H9 (cell line): Measurements from ENCODE around the gene ASPG. TPM values are rescaled to one million over a fixed set of nuclear protein-coding genes. Genes with fewer than 3 reads are reported as not detected.

ENCODE experiments used
- DNase-seq: peaks from one replicate; pipeline ENCODE4 v3.0.0-alpha.2; 2017
- H2AFZ ChIP-seq: one replicate; pipeline ENCODE4 v1.6.1; 2013; ENCODE audit warnings: mild to moderate bottlenecking, low read length, control low read depth, moderate library complexity
- H2AK5ac ChIP-seq: 2 replicates; pipeline ENCODE4 v1.6.1; 2013; ENCODE audit warnings: low read length, control low read depth, mixed read lengths; ENCODE audit not compliant: insufficient read length
- H2BK120ac ChIP-seq: one replicate; pipeline ENCODE4 v1.6.1; 2013; ENCODE audit warnings: low read depth, mild to moderate bottlenecking, low read length, control low read depth, inconsistent platforms; ENCODE audit not compliant: poor library complexity, severe bottlenecking
- H2BK12ac ChIP-seq: 2 replicates; pipeline ENCODE4 v1.6.1; 2013; ENCODE audit warnings: low read length, control low read depth, mixed read lengths, low read depth; ENCODE audit not compliant: insufficient read length
- H2BK15ac ChIP-seq: 2 replicates; pipeline ENCODE4 v1.6.1; 2013; ENCODE audit warnings: low read depth, low read length, control low read depth
- H2BK20ac ChIP-seq: one replicate; pipeline ENCODE4 v1.6.1; 2013; ENCODE audit warnings: low read depth, mild to moderate bottlenecking, low read length, control low read depth, inconsistent platforms; ENCODE audit not compliant: poor library complexity, severe bottlenecking
- H2BK5ac ChIP-seq: 2 replicates; pipeline ENCODE4 v1.6.1; 2013; ENCODE audit warnings: low read length, control low read depth, mixed read lengths; ENCODE audit not compliant: insufficient read length
- H3K14ac ChIP-seq: 2 replicates; pipeline ENCODE4 v1.6.1; 2013; ENCODE audit warnings: low read length, control low read depth; ENCODE audit not compliant: insufficient read depth
- H3K18ac ChIP-seq: 2 replicates; pipeline ENCODE4 v1.6.1; 2013; ENCODE audit warnings: low read depth, mild to moderate bottlenecking, mixed read lengths, low read length, control low read depth; ENCODE audit not compliant: insufficient read length
- H3K23ac ChIP-seq: 2 replicates; pipeline ENCODE4 v1.6.1; 2013; ENCODE audit warnings: low read length, control low read depth, mixed read lengths, low read depth; ENCODE audit not compliant: insufficient read length
- H3K23me2 ChIP-seq: 2 replicates; pipeline ENCODE4 v1.6.1; 2013; ENCODE audit warnings: low read depth, mild to moderate bottlenecking, mixed read lengths, low read length, control low read depth; ENCODE audit not compliant: insufficient read length, poor library complexity, severe bottlenecking
- H3K27ac ChIP-seq: 2 replicates; pipeline ENCODE4 v1.5.1; 2013; ENCODE audit warnings: low read length, control low read depth, mixed read lengths, low read depth; ENCODE audit not compliant: insufficient read length
- H3K27me3 ChIP-seq: 2 replicates; pipeline ENCODE4 v1.6.1; 2013; ENCODE audit warnings: low read length, control low read depth, inconsistent platforms; ENCODE audit not compliant: insufficient read depth
- H3K4ac ChIP-seq: 2 replicates; pipeline ENCODE4 v1.6.1; 2013; ENCODE audit warnings: low read depth, mild to moderate bottlenecking, control low read depth, inconsistent platforms, low read length, moderate library complexity
- H3K4me1 ChIP-seq: 2 replicates; pipeline ENCODE4 v1.6.1; 2013; ENCODE audit warnings: low read length, control low read depth, inconsistent platforms; ENCODE audit not compliant: insufficient read depth
- H3K4me2 ChIP-seq: 2 replicates; pipeline ENCODE4 v1.6.1; 2013; ENCODE audit warnings: low read length, control low read depth, mixed read lengths; ENCODE audit not compliant: insufficient read length, insufficient read depth
- H3K56ac ChIP-seq: 2 replicates; pipeline ENCODE4 v1.6.1; 2013; ENCODE audit warnings: low read depth, mild to moderate bottlenecking, mixed read lengths, low read length, control low read depth; ENCODE audit not compliant: insufficient read length
- H3K79me1 ChIP-seq: 2 replicates; pipeline ENCODE4 v1.6.1; 2013; ENCODE audit warnings: low read depth, mild to moderate bottlenecking, moderate library complexity, low read length, control low read depth, inconsistent platforms; ENCODE audit not compliant: insufficient read depth, poor library complexity, severe bottlenecking
- H3K79me2 ChIP-seq: 2 replicates; pipeline ENCODE4 v1.6.1; 2013; ENCODE audit warnings: low read length, control low read depth, inconsistent platforms; ENCODE audit not compliant: insufficient read depth
- H3K9ac ChIP-seq: 2 replicates; pipeline ENCODE4 v1.6.1; 2013; ENCODE audit warnings: low read length, control low read depth, mixed read lengths; ENCODE audit not compliant: insufficient read length; ENCODE audit errors: extremely low read depth
- H3K9me3 ChIP-seq: one replicate; pipeline ENCODE4 v1.6.1; 2013; ENCODE audit warnings: low read depth, low read length, inconsistent platforms; ENCODE audit not compliant: control insufficient read depth
- H3T11ph ChIP-seq: one replicate; pipeline ENCODE4 v1.6.1; 2013; ENCODE audit warnings: mild to moderate bottlenecking, low read length, control low read depth, inconsistent platforms
- H4K20me1 ChIP-seq: one replicate; pipeline ENCODE4 v1.6.1; 2013; ENCODE audit not compliant: control insufficient read depth, insufficient read length, insufficient read depth
- H4K5ac ChIP-seq: 2 replicates; pipeline ENCODE4 v1.6.1; 2013; ENCODE audit warnings: low read depth, mild to moderate bottlenecking, mixed read lengths, low read length, control low read depth; ENCODE audit not compliant: insufficient read length
- H4K8ac ChIP-seq: replicated peaks from 2 replicates; pipeline ENCODE4 v1.6.1; 2013; ENCODE audit warnings: low read length, control low read depth, mixed read lengths, low read depth; ENCODE audit not compliant: insufficient read length
- H4K91ac ChIP-seq: 2 replicates; pipeline ENCODE4 v1.6.1; 2013; ENCODE audit warnings: low read depth, mild to moderate bottlenecking, moderate library complexity, mixed read lengths, low read length, control low read depth; ENCODE audit not compliant: insufficient read length
- H3K27ac Mint-ChIP-seq, 3 experiments: 2 replicates in 2 of 3; 3 replicates in 1 of 3; pipeline ENCODE4 v1.8.0; 2020 to 2021; ENCODE audit warnings: mixed read lengths in 3 of 3, mild to moderate bottlenecking in 1 of 3, moderate library complexity in 1 of 3
- H3K27me3 Mint-ChIP-seq: 2 replicates; pipeline ENCODE4 v1.8.0; 2021; ENCODE audit warnings: low read depth, mild to moderate bottlenecking, moderate library complexity, mixed read lengths
- H3K36me3 Mint-ChIP-seq, 3 experiments: 2 replicates in 2 of 3; 3 replicates in 1 of 3; pipeline ENCODE4 v1.8.0; 2020 to 2021; ENCODE audit warnings: low read depth in 3 of 3, mixed read lengths in 3 of 3; ENCODE audit not compliant: insufficient read depth in 1 of 3
- H3K4me1 Mint-ChIP-seq, 2 experiments: 2 replicates each; pipeline ENCODE4 v1.8.0; 2020; ENCODE audit warnings: mixed read lengths in 2 of 2
- H3K4me3 Mint-ChIP-seq, 2 experiments: 2 replicates in 1 of 2; 3 replicates in 1 of 2; pipeline ENCODE4 v1.8.0; 2020 to 2021; ENCODE audit warnings: mild to moderate bottlenecking in 2 of 2, mixed read lengths in 2 of 2, moderate library complexity in 1 of 2
- H3K9me3 Mint-ChIP-seq, 2 experiments: 2 replicates in 1 of 2; 3 replicates in 1 of 2; pipeline ENCODE4 v1.8.0; 2020; ENCODE audit warnings: mild to moderate bottlenecking in 2 of 2, mixed read lengths in 2 of 2, moderate library complexity in 1 of 2
- WGBS: extraction: QIAGEN DNeasy Blood & Tissue Kit; methylation state at CpG from one replicate; pipeline ENCODE4 v1.1.7; 2013; ENCODE audit warnings: missing lambda C conversion rate, low lambda C conversion rate, mixed read lengths; ENCODE audit not compliant: insufficient read length; ENCODE audit errors: extremely low coverage; 5-methylcytosine and 5-hydroxymethylcytosine counted together
- total RNA-seq: library from RNA; stranded (reverse); gene quantifications from 2 replicates; pipeline ENCODE4 v1.2.1, GENCODE V29; 2021
- TF ChIP-seq, protein P1 (sequence below): fragments of 200-600 bp; sonication (generic); conservative IDR thresholded peaks from 3 replicates; pipeline ENCODE4 v1.8.0; 2021; ENCODE audit warnings: antibody characterized with exemption, mild to moderate bottlenecking

The ASPG gene
- total RNA-seq, 1 experiment from 2014 or later = 0.33 TPM

DNA sequence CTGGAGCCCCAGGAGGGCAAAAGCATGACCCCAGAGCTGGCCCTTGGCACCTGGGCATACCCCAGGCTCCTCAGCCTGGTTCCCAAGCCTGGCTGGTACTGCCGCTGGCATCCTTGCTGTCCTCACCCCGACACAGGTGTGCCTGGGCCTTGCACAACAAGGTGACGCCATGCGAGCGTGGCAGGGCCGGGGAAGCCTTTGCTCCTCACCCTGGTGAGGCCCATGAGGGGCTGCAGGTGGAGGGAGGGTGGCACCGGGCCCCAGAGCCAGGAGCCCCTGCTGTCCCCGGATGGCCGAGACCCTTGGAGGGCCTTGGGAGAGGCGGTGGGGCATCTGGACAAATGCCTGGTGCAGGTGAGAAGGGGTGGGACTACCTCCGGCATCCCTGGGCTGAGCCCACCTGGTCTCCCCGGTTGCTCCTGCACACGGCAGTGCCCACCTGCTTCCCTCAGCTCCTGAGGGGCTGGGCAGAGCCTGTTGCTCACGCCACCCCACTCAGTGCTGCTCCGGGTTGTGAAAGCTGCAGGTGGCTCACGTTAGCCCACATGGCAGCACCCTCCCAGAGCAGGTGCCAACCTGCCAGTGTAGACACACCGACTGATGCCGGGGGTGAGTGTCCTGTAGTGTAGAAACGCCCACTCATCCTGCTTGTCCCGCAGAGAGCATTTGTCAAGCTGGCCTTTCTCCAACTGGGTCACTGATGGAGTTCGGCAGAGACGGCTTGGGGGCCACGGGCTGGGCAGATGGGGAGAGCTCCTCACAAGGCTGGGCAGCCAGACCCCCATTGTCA lies 28.3 kb downstream of the ASPG start:
- Histone ChIP-seq H3K27me3 (peaks cover 7% of the 10 kb centered on the region; the same call in 1 of the 2 replicates), H2BK15ac (no peak overlapping the region), H3K4ac (no peak overlapping the region), H3K9me3 (no peaks in the 10 kb centered on the region), H3K23me2 (peaks cover 7% of the 10 kb centered on the region), H3K14ac (no peak overlapping the region; the same call in 1 of the 2 replicates), H3K56ac (no peak overlapping the region), H2AFZ (no peak overlapping the region), H2BK120ac (no peak overlapping the region), H4K5ac (no peak overlapping the region), H3K79me1 (no peaks in the 10 kb centered on the region), H2BK5ac (no peak overlapping the region), H4K8ac (no peak overlapping the region), H4K20me1 (no peaks in the 10 kb centered on the region), H3K9ac (no peak overlapping the region), H3K18ac (no peak overlapping the region), H3K27ac (no peak overlapping the region), H3T11ph (no peak overlapping the region), H3K4me2 (no peak overlapping the region), H2AK5ac (no peak overlapping the region), H2BK20ac (no peak overlapping the region), H3K23ac (no peak overlapping the region), H3K4me1 (no peaks in the 10 kb centered on the region; the same call in 1 of the 2 replicates), H2BK12ac (no peak overlapping the region), H3K79me2 (no peaks in the 10 kb centered on the region), H4K91ac (no peak overlapping the region)
- Mint-ChIP-seq H3K4me1 (peaks cover 2 to 9% of the 10 kb centered on the region in 2 experiments; a peak in 3 of 4 replicates), H3K9me3 (no peaks in the 10 kb centered on the region; a peak in 1 of 5 replicates), H3K4me3 (no peak overlapping the region), H3K36me3 (no peaks in the 10 kb centered on the region), H3K27me3 (peaks cover 42% of the 10 kb centered on the region), H3K27ac (no peak overlapping the region)
- WGBS = no CpG with 5 or more reads among the region's 23 CpGs
- no peak for DNase-seq
- TF ChIP-seq, protein P1, sequence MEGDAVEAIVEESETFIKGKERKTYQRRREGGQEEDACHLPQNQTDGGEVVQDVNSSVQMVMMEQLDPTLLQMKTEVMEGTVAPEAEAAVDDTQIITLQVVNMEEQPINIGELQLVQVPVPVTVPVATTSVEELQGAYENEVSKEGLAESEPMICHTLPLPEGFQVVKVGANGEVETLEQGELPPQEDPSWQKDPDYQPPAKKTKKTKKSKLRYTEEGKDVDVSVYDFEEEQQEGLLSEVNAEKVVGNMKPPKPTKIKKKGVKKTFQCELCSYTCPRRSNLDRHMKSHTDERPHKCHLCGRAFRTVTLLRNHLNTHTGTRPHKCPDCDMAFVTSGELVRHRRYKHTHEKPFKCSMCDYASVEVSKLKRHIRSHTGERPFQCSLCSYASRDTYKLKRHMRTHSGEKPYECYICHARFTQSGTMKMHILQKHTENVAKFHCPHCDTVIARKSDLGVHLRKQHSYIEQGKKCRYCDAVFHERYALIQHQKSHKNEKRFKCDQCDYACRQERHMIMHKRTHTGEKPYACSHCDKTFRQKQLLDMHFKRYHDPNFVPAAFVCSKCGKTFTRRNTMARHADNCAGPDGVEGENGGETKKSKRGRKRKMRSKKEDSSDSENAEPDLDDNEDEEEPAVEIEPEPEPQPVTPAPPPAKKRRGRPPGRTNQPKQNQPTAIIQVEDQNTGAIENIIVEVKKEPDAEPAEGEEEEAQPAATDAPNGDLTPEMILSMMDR = no peak
